HUES48 (cell line): Measurements from ENCODE around the gene SIX1.
A peak's percentile ranks its signal among the peaks of the same experiment; 100 is the strongest.

ENCODE experiments used
- H3K27ac ChIP-seq: one replicate; pipeline ENCODE4 v1.7.0; 2013; ENCODE audit warnings: low read depth, low read length, inconsistent platforms
- H3K27me3 ChIP-seq: 2 replicates; pipeline ENCODE4 v1.6.1; 2013; ENCODE audit warnings: mild to moderate bottlenecking, low read length; ENCODE audit not compliant: control insufficient read depth, insufficient read depth
- H3K36me3 ChIP-seq: 2 replicates; pipeline ENCODE4 v1.6.1; 2013; ENCODE audit warnings: low read length; ENCODE audit not compliant: control insufficient read depth, insufficient read depth
- H3K4me1 ChIP-seq: 2 replicates; pipeline ENCODE4 v1.6.1; 2013; ENCODE audit warnings: mild to moderate bottlenecking, low read length; ENCODE audit not compliant: control insufficient read depth, insufficient read depth
- H3K4me3 ChIP-seq: 2 replicates; pipeline ENCODE4 v1.5.1; 2013; ENCODE audit warnings: mild to moderate bottlenecking, low read depth, low read length
- H3K9ac ChIP-seq: 2 replicates; pipeline ENCODE4 v1.6.1; 2013; ENCODE audit warnings: mild to moderate bottlenecking, low read depth, low read length, moderate library complexity
- H3K9me3 ChIP-seq: 2 replicates; pipeline ENCODE4 v1.6.1; 2013; ENCODE audit warnings: low read length; ENCODE audit not compliant: control insufficient read depth, insufficient read depth

SIX1 gene

GRCh38 chr14:60668431-60669112 is 19.3 kb upstream of the SIX1 start:
- Histone ChIP-seq H3K4me3 (no peak overlapping the region), H3K27ac (no peak overlapping the region), H3K27me3 (no peaks in the 10 kb centered on the region), H3K9me3 (no peaks in the 10 kb centered on the region), H3K36me3 (no peaks in the 10 kb centered on the region), H3K9ac (no peak overlapping the region), H3K4me1 (no peaks in the 10 kb centered on the region)

DNA sequence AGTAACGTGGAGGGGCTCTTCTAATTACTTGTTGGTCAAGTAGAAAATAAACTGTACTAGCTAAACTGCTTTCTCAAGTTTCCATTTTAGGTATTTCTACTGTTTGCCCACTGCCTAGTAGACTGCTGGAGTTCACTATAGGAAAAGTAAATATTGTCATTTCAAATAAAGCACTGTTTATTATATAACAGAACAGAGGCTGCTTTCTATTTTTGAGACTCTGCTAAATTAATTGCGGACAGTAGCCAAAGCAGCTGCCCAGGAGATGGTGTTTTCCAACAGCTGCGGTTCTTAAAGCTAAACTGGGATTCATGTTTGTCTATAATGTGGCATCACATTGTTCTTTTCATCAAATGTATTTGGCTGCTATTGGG is 15.9 kb upstream of the SIX1 start:
- Histone ChIP-seq H3K4me1 (no peaks in the 10 kb centered on the region), H3K27ac (no peak overlapping the region), H3K27me3 (peaks cover 3% of the 10 kb centered on the region; the same call in 1 of the 2 replicates), H3K36me3 (no peaks in the 10 kb centered on the region), H3K9me3 (no peaks in the 10 kb centered on the region), H3K9ac (no peak overlapping the region), H3K4me3 (no peak overlapping the region)

- Histone ChIP-seq H3K27me3 (peaks cover 24% of the 10 kb centered on the region), H3K4me1 (peaks cover 14% of the 10 kb centered on the region), H3K27ac (no peak overlapping the region), H3K4me3 (no peak overlapping the region), H3K36me3 (no peaks in the 10 kb centered on the region), H3K9ac (no peak overlapping the region), H3K9me3 (no peaks in the 10 kb centered on the region)
Observed at GRCh38 chr14:60662982-60663381, 13.7 kb upstream of the SIX1 start.

GRCh38 chr14:60661721-60662120 is 12.4 kb upstream of the SIX1 start:
- H3K27me3 ChIP-seq: peaks cover 37% of the 10 kb centered on the region
- H3K4me1 ChIP-seq: peaks cover 16% of the 10 kb centered on the region
- no peaks in the 10 kb centered on the region for H3K9me3 ChIP-seq
- no peak overlapping the region for H3K27ac ChIP-seq
- no peaks in the 10 kb centered on the region for H3K36me3 ChIP-seq
- no peak overlapping the region for H3K4me3 ChIP-seq
- no peak overlapping the region for H3K9ac ChIP-seq

DNA sequence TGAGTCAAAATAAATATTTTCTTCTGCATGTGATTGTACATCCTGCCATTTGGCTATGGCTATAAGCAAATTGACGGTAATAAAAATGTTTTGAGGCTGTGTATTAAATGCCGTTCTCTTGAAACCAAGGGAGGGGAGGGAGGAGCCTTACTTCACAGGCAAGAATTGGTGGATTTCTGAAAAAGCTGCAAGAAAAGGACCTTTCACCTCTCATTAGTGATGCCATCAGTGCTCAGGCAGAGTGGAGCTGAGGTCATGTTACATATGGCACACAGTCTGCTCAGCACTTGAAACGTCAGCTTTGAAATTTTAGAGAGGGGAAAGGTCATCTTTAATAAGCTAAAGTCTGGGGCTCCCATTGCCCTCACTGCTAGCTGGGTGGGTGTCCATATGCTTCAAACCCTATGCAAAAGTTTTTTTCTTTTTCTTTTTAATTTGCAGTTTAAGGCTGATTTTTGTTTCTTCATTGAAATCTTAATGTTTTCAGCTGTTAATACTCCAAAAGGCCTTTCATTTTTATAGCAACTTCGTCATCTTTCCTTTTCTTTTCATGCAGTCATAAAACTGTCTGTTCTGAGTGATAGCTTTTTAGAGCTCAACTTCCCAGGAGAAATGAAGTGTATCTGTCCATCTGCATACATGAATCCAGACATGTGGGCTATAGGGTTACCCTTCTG is 9.8 kb upstream of the SIX1 start:
- H3K9ac ChIP-seq: no peak overlapping the region
- H3K27me3 ChIP-seq: peaks cover 64% of the 10 kb centered on the region
- peaks cover 37% of the 10 kb centered on the region for H3K4me1 ChIP-seq
- H3K4me3 ChIP-seq: 0 out of 2 replicates have a peak overlapping the region, but pooled peaks have one; percentile 74
- H3K9me3 ChIP-seq: no peaks in the 10 kb centered on the region
- H3K36me3 ChIP-seq: no peaks in the 10 kb centered on the region
- no peak overlapping the region for H3K27ac ChIP-seq

GRCh38 chr14:60658211-60658690 is 9.0 kb upstream of the SIX1 start:
- Histone ChIP-seq H3K27me3 (peaks cover 72% of the 10 kb centered on the region), H3K36me3 (no peaks in the 10 kb centered on the region), H3K4me1 (peaks cover 45% of the 10 kb centered on the region), H3K4me3 (peak overlapping the region; percentile 74), H3K9me3 (no peaks in the 10 kb centered on the region), H3K27ac (no peak overlapping the region), H3K9ac (no peak overlapping the region)

GRCh38 chr14:60657456-60658210 is 8.4 kb upstream of the SIX1 start:
- H3K4me3 ChIP-seq: peak overlapping the region; percentile 74
- H3K27ac ChIP-seq: no peak overlapping the region
- H3K4me1 ChIP-seq: peaks cover 51% of the 10 kb centered on the region
- peak overlapping the region; percentile 60 for H3K9ac ChIP-seq
- no peaks in the 10 kb centered on the region for H3K36me3 ChIP-seq
- no peaks in the 10 kb centered on the region for H3K9me3 ChIP-seq
- peaks cover 78% of the 10 kb centered on the region for H3K27me3 ChIP-seq

DNA sequence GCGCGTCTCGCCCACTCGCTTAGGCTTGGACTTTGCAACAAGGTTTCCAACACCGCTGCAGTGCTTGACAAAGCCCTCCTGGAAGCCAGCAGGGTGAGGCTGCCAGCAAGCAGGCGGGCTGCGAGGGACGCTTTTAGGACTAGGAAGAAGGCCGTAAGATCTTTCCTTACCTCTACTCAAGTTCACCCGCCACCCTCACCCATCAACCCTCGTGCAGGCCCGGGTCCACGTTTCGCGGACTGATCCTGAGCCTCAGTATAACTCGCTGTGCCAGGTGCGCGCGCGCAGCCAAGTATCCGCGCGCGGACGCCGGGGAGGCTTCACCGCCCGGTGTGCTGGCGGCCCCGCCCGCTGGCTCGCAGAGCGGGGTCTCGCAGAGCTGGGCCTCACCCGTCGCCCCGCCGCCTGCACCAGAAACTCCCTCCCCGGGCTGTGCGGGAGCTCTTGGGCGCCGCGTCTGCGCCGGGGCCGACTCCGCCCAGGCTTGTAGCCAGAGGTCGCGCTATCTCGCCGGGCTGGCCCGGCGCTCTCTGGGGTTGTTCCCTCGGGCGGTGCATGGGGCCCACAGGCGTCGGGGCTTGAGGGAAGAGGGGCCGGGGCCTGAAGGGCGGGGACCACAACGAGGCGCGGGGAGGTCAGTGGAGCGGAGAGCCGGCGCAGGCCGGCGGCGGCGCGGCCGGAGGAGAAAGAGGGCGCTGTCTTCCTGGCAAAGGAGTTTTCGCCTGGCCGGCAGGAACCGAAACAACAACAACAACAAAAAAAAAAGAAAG is 7.6 kb upstream of the SIX1 start:
- peak overlapping the region; percentile 60 for H3K9ac ChIP-seq
- H3K4me3 ChIP-seq: peak overlapping the region; percentile 74
- H3K27ac ChIP-seq: no peak overlapping the region
- H3K36me3 ChIP-seq: no peaks in the 10 kb centered on the region
- H3K4me1 ChIP-seq: peaks cover 57% of the 10 kb centered on the region
- H3K9me3 ChIP-seq: no peaks in the 10 kb centered on the region
- H3K27me3 ChIP-seq: peaks cover 85% of the 10 kb centered on the region

- peak overlapping the region; percentile 74 for H3K4me3 ChIP-seq
- H3K4me1 ChIP-seq: peaks cover 63% of the 10 kb centered on the region
- no peaks in the 10 kb centered on the region for H3K9me3 ChIP-seq
- peaks cover 93% of the 10 kb centered on the region for H3K27me3 ChIP-seq
- H3K36me3 ChIP-seq: no peaks in the 10 kb centered on the region
- H3K27ac ChIP-seq: no peak overlapping the region
- no peak overlapping the region for H3K9ac ChIP-seq
Observed at GRCh38 chr14:60655898-60656685, 6.8 kb upstream of the SIX1 start.
